Duodenal mucosa (tissue), 2 donors: ENCODE measurements around the gene KHDC1L.
"Not testable (repeated sequence)": the region's sequence is repeated elsewhere in the genome, so short reads cannot be mapped to it uniquely, and the experiment has no call there.

ENCODE experiments used
- H3K27ac ChIP-seq: one replicate; pipeline ENCODE4 v1.7.0; 2013; ENCODE audit warnings: low read depth, low read length
- H3K27me3 ChIP-seq, 2 donors: one replicate each; pipeline ENCODE4 v1.7.0; 2013; ENCODE audit warnings: low read length in 2 of 2, control low read depth in 1 of 2; ENCODE audit not compliant: insufficient read depth in 2 of 2, control insufficient read depth in 1 of 2
- H3K36me3 ChIP-seq, 2 donors: one replicate each; pipeline ENCODE4 v1.7.0; 2013; ENCODE audit warnings: low read length in 2 of 2, control low read depth in 1 of 2; ENCODE audit not compliant: insufficient read depth in 2 of 2, control insufficient read depth in 1 of 2
- H3K4me1 ChIP-seq, 2 donors: one replicate each; pipeline ENCODE4 v1.7.0; 2013; ENCODE audit warnings: low read length in 2 of 2, control low read depth in 1 of 2; ENCODE audit not compliant: insufficient read depth in 2 of 2, control insufficient read depth in 1 of 2
- H3K4me3 ChIP-seq, 2 donors: one replicate each; pipeline ENCODE4 v1.7.0; 2013; ENCODE audit warnings: low read length in 2 of 2, low read depth in 1 of 2
- H3K9ac ChIP-seq, 2 donors: one replicate each; pipeline ENCODE4 v1.7.0; 2013; ENCODE audit warnings: low read length in 2 of 2, low read depth in 1 of 2
- H3K9me3 ChIP-seq, 2 donors: one replicate each; pipeline ENCODE4 v1.7.0; 2013; ENCODE audit warnings: low read length in 2 of 2, control low read depth in 1 of 2; ENCODE audit not compliant: control insufficient read depth in 1 of 2

Gene KHDC1L

GRCh38 chr6:73209117-73209516, 16.2 kb downstream of the KHDC1L start:
- H3K4me1 ChIP-seq, result no peaks in the 10 kb centered on the region
- H3K36me3 ChIP-seq, result no peaks in the 10 kb centered on the region
- H3K9me3 ChIP-seq, result no peaks in the 10 kb centered on the region
- no peak overlapping the region for H3K27ac ChIP-seq
- no peaks in the 10 kb centered on the region for H3K27me3 ChIP-seq
- no peak overlapping the region for H3K9ac ChIP-seq
- H3K4me3 ChIP-seq, result no peak overlapping the region

GRCh38 chr6:73207221-73207837, 18.0 kb downstream of the KHDC1L start:
- Histone ChIP-seq H3K9me3 (no peaks in the 10 kb centered on the region), H3K36me3 (no peaks in the 10 kb centered on the region), H3K27ac (no peak overlapping the region), H3K4me3 (no peak overlapping the region), H3K4me1 (no peaks in the 10 kb centered on the region), H3K9ac (no peak overlapping the region), H3K27me3 (no peaks in the 10 kb centered on the region)

GRCh38 chr6:73204252-73204651, 21.0 kb downstream of the KHDC1L start:
- Histone ChIP-seq H3K27me3 (no peaks in the 10 kb centered on the region), H3K4me3 (no peak overlapping the region), H3K36me3 (no peaks in the 10 kb centered on the region), H3K9me3 (no peaks in the 10 kb centered on the region), H3K9ac (no peak overlapping the region), H3K4me1 (no peaks in the 10 kb centered on the region), H3K27ac (no peak overlapping the region)

- no peaks in the 10 kb centered on the region for H3K27me3 ChIP-seq
These were observed 22.2 kb downstream of the KHDC1L start for GRCh38 chr6:73203098-73203497.

GRCh38 chr6:73200735-73201134, 24.6 kb downstream of the KHDC1L start:
- Histone ChIP-seq H3K9ac (no peak overlapping the region), H3K27ac (no peak overlapping the region), H3K4me1 (no peaks in the 10 kb centered on the region), H3K27me3 (no peaks in the 10 kb centered on the region), H3K4me3 (no peak overlapping the region), H3K36me3 (no peaks in the 10 kb centered on the region), H3K9me3 (no peaks in the 10 kb centered on the region)

More at GRCh38 chr6:73203098-73203497, 22.2 kb downstream of the KHDC1L start:
- H3K36me3 ChIP-seq, result no peaks in the 10 kb centered on the region
- H3K9ac ChIP-seq, result no peak overlapping the region
- H3K27ac ChIP-seq, result no peak overlapping the region
- no peaks in the 10 kb centered on the region for H3K9me3 ChIP-seq
- no peak overlapping the region for H3K4me3 ChIP-seq
- H3K4me1 ChIP-seq, result no peaks in the 10 kb centered on the region

GRCh38 chr6:73200247-73200646, 25.0 kb downstream of the KHDC1L start:
- H3K9me3 ChIP-seq, result no peaks in the 10 kb centered on the region
- no peak overlapping the region for H3K9ac ChIP-seq
- H3K36me3 ChIP-seq, result no peaks in the 10 kb centered on the region
- no peak overlapping the region for H3K27ac ChIP-seq
- H3K4me3 ChIP-seq, result no peak overlapping the region
- H3K4me1 ChIP-seq, result no peaks in the 10 kb centered on the region
- no peaks in the 10 kb centered on the region for H3K27me3 ChIP-seq

- Histone ChIP-seq H3K27me3 (no peaks in the 10 kb centered on the region), H3K27ac (no peak overlapping the region), H3K4me3 (no peak overlapping the region), H3K36me3 (no peaks in the 10 kb centered on the region), H3K4me1 (no peaks in the 10 kb centered on the region), H3K9ac (no peak overlapping the region), H3K9me3 (no peaks in the 10 kb centered on the region)
These were observed 30.6 kb downstream of the KHDC1L start for GRCh38 chr6:73194744-73195143.

- H3K4me3 ChIP-seq, H3K9me3 ChIP-seq, H3K9ac ChIP-seq, H3K36me3 ChIP-seq, H3K27ac ChIP-seq, H3K27me3 ChIP-seq, H3K4me1 ChIP-seq: not testable (repeated sequence)
These were observed 32.0 kb downstream of the KHDC1L start for GRCh38 chr6:73193302-73193701.

GRCh38 chr6:73182021-73182607, 43.2 kb downstream of the KHDC1L start:
- H3K9me3 ChIP-seq, result no peaks in the 10 kb centered on the region

GRCh38 chr6:73180763-73181619, 44.3 kb downstream of the KHDC1L start:
- no peaks in the 10 kb centered on the region for H3K36me3 ChIP-seq
- H3K4me3 ChIP-seq, result peak overlapping the region; percentile 27 to 62
- no peak overlapping the region for H3K9ac ChIP-seq
- H3K27ac ChIP-seq, result no peak overlapping the region
- no peaks in the 10 kb centered on the region for H3K4me1 ChIP-seq
- H3K9me3 ChIP-seq, result no peaks in the 10 kb centered on the region
- H3K27me3 ChIP-seq, result no peaks in the 10 kb centered on the region

More at GRCh38 chr6:73182021-73182607, 43.2 kb downstream of the KHDC1L start:
- no peaks in the 10 kb centered on the region for H3K36me3 ChIP-seq
- H3K27ac ChIP-seq, result no peak overlapping the region
- H3K27me3 ChIP-seq, result no peaks in the 10 kb centered on the region
- no peak overlapping the region for H3K4me3 ChIP-seq
- no peaks in the 10 kb centered on the region for H3K4me1 ChIP-seq
- no peak overlapping the region for H3K9ac ChIP-seq
